GM18511 (cell line): ENCODE measurements around the gene SPTLC3.
"Not testable (repeated sequence)": the region's sequence is repeated elsewhere in the genome, so short reads cannot be mapped to it uniquely, and the experiment has no call there.

Experiments
- ATAC-seq: cut with Tn5 transposase; IDR thresholded peaks from one replicate; pipeline ENCODE4 v1.9.1; 2021; ENCODE audit warnings: mild to moderate bottlenecking, moderate library complexity; ENCODE audit not compliant: unreplicated experiment

The SPTLC3 gene

DNA sequence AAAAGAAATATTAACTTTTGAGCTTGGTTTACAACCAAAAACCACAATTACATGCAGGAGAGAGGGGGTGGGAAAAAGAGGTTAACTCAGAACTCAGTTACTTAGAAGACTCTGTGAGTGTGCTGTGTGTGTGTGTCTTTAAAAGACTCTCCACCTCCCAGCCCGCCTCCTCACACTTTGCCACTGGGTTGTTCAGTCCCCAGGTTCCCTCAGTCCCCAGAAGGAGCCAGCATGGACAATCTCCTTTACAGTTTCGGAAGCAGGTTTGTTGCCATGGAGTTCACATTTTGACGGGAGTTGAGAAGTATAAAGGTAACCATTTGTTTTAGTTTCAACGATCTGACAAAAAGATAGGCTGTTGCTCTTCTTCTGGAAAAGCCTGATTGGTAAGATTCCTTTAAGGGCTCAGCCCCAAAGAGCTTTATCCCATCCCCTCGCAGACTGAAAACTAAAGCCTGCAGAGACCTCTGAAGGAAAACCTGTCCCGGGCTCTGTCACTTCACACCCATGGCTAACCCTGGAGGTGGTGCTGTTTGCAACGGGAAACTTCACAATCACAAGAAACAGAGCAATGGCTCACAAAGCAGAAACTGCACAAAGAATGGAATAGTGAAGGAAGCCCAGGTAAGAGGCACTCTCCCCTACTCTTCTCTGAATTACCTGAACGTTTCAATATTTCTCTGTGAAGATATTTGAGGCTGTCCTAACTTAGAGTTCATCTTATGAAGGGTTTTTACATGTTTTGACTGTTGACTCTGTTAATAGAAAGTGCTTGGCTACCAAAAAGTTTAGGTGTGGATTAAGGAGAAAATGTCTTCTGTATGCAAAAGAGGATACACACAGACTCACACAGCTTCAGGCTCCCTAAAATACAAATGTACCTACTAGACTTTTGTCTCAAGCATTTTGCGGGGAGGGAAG is at the start of gene SPTLC3:
Gene SPTLC3, plus strand, starts transcription at position 212 of the 921 bp plus-strand sequence. Its CDS starts 296 bp downstream, at position 508.
- ATAC-seq = peak; percentile 49

GRCh38 chr20:12961725-12962124 is 47.0 kb upstream of the SPTLC3 start:
- ATAC-seq = no peak

DNA sequence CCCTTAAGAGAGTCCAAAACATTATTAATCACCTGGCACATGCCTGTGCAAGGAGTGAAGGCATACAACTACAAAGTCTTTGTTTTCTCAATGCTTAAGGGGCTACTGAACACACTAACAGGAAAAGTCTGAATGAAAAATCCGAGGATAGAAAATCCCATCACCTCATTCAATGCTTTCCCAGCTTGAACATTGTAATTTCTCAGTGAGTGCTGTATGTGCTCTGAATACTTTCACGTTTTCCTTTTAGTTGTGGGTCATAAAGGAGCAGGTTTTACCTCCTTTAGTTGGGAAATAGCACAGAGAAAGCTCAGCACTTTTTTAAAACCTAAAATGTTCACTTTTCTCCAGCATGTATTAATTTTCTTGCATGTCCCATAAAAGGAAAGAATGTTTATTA is 45.9 kb upstream of the SPTLC3 start:
- ATAC-seq = no peak

GRCh38 chr20:12963416-12963815 is 45.4 kb upstream of the SPTLC3 start:
- ATAC-seq = no peak

DNA sequence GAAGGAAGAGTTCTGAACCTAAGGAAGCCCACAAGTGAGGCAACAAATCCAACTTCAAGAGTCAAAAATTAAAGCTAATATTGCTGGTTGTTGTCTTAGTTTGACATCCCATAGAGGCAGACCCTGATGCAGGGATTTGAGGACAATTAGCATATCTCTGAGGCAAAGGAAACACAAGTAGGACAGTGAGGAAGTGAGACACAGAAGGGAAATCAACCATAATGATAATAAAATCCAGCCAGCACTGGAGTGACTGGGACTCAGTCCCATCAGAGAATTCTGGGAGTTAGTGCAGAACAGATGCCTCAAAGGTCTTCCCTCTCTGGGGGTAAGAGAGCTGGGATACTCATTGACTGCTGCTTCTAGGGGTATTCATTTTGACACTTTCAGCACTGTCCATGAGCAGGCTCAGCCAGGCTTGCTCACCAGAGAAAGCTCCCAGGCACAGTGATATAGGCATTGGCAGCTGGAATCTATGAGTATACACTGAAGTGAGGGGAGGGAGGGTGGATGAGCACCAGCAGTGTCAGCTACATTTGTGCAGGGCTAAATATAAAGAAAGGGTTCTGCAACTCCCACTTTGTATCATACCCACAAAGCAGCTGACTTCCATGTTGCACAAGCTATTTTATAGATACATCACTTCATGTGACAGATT is 43.4 kb upstream of the SPTLC3 start:
- ATAC-seq = no peak

GRCh38 chr20:12965870-12966251 is 42.9 kb upstream of the SPTLC3 start:
- ATAC-seq = no peak

DNA sequence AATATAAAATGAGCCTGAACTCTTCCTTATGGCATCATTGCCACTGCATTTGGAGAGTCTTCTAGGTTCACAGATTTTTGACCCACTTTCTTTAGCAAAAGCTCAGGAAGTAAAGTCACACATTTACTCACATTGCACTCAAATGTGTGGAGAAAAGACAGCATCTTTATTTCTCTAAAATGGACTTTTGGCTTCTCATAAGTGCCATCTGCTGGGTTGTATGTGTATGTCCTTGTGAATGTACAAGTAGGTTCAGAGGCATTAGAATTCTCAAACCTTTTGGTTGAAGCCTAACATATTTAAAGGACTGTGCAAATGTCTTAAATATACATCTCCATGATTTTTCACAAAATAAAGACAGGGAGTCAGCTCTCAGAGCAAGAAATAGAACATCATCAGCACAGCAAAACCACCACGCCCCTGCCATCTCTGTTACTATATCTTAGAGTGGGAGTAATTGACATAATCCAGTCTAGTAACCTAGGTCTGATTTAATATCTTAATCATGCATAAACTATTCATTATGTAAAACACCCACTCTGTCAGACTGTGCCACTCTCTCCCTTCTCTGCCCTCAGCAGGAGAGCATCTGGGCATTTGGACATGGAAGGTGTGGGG is 42.2 kb upstream of the SPTLC3 start:
- no peak for ATAC-seq

GRCh38 chr20:12967932-12968331 is 40.8 kb upstream of the SPTLC3 start:
- no peak for ATAC-seq

DNA sequence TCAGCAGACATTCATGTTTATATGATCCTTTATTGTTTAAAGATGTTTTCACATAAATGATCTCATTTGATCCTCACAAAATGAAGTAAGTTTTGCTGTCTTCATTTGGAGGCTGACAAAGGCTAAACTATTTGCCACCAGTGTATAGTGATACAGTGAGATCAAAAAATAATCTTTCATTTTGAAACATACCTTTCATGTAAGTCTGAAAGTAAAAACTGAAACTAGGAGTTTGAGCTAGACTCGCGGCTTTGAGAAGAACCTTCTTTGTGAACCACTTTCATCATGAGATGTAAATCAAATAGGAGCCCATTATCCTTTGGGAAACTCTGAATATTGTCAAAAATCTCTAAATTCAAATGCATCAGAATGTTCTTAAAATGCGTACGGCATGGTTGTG is 40.3 kb upstream of the SPTLC3 start:
- ATAC-seq = no peak

DNA sequence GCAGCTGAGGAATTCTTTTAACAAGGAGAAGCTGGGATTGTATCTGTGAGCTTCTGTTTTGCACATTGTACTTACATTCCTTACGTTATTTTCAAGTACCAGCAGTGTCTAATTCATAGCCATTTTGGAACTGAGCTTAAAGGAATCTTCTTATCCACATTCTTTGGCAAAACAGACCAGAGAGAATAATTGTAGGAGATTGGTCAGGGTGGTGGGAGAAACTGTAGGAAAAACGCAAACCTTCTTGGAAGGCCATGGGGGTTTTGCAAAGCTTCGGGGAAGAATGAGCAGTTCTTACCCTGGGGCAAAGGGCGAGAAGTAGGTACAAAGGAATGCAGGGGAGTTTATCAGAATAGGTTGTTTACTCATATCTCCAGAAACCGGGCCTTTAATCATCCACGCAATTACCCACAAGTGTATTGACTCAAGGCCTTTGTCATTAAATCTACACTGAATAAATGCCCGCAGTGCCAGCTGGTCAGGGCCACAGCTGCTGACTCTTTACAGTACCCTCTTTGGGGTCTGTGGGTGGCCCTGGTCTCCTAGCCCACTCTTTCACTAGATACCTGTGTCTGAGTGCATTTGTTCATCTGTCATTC is 39.6 kb upstream of the SPTLC3 start:
- ATAC-seq = no peak

DNA sequence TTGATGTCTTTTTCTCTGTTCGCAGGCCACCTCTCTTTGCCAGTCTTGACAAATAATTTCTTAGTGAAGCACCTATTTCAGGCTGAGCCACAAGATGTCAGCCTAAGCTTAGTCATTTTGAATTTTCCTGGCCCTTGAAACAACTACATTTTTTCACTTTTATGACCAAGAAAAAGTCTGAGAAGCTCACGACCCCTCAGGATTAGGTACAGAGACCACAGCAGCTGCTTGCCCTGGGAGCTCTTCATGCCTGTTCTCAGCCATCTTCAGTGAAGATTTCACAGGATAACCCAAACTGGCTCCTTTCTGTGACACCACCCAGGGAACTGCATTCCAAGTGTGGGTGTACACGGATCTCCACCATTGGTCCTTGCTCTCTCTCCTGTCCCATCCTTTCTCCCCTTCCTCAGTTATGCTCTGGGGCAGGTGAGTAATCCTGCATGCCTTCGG is 38.4 kb upstream of the SPTLC3 start:
- ATAC-seq = peak; percentile 55

GRCh38 chr20:12975833-12976608 is 32.8 kb upstream of the SPTLC3 start:
- no peak for ATAC-seq

DNA sequence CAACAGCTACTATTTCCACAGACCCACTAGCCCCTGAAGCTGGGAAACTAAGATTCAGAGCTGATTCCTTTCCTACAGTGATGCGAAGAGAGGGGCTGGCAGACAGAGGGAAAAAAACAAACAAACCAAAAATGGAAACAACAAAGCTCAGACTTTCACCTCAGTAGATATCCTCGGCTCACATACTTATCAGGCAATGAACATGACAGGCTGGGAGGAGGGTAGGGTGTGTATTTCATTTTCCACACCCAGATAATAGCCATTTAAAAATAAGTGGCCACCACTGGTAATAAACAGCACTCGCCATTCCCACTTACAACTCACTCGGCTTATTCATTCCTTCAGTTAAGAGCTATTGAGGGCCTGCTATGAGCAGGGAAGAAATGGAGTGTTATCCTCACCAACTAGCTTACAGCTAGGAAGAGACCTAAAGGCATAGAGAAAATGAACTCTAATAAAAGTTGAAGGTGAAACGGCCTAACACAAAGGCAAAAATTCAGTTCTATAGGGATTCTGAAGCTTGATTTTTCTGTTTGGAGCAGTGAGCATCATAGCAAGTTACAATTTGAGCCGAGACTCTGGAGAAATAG is 32.0 kb upstream of the SPTLC3 start:
- no peak for ATAC-seq

DNA sequence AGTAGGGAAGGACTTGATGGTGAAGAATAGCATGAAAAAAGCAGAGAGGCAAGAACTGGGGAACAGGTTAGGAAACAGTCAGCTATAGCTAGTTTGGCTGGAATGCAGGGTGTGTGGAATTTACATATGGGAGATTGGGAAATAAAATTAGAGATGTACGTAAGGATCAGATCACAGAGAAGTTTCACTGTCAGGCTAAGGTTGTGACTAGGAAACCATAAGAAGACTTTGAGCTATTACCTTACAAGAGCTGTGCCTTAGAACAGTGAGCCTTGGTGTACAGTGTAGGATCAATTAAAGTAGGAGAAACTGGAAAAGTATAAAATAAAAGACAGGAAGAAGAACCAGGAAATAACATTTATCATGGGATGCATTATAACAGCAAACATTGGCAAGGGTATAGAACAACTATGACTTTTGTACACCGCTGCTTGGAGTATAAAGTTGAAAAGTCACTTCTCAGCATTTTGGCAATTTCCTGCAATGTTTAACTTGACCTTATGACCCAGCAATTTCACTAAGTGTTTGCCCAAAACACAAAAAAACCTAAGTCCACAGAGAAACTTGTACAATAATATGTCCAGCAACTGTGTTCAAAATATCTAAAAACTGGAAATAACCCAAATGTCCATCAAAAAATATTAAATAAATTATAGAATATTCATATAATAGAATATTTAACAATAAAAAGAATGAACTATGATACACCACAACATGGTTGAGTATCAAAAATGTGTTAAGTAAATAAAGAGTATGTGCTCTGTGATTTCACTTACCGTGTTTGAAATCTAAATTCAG is 31.2 kb upstream of the SPTLC3 start:
- no peak for ATAC-seq

DNA sequence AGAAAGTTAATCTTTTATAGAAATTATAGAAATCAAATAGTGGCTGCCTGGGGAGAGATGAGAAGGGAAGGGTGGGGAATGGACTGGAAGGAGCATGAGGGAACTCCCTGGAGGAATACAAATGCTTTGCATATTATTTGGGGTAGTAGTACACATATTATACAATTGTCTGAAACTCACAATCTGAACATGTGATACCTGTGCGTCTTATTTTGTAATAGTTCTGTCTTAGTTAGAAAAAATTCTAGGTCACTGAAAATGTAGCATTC is 30.7 kb upstream of the SPTLC3 start:
- ATAC-seq = no peak

GRCh38 chr20:12978613-12979495 is 29.9 kb upstream of the SPTLC3 start:
- no peak for ATAC-seq

DNA sequence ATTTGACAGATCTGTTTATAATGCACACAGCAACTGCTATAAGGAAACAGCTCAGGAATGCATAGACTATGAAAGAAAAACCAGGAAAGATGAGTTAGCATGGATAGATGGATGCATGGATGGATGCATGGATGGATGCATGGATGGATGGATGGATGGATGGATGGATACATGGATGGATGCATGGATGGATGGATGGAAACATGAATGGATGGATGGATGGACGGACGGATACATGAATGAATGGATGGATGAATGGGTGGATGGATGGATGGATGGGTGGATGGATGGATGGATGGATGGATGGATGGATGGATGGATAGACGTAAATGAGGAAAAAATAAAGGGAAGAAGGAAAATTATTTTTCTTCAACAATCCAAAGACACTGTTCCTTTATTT is 29.1 kb upstream of the SPTLC3 start:
- ATAC-seq = not testable (repeated sequence)

- ATAC-seq = no peak
These were observed 26.7 kb upstream of the SPTLC3 start for GRCh38 chr20:12982098-12982497.
